HG03432 (cell line): ENCODE measurements around the gene FLNA.
"Not testable (repeated sequence)": the region's sequence is repeated elsewhere in the genome, so short reads cannot be mapped to it uniquely, and the experiment has no call there.

ENCODE experiments used
- ATAC-seq: cut with Tn5 transposase; IDR thresholded peaks from one replicate; pipeline ENCODE4 v1.9.1; 2021; ENCODE audit warnings: mild to moderate bottlenecking, moderate library complexity; ENCODE audit not compliant: unreplicated experiment

FLNA gene

GRCh38 chrX:154399527-154400368 is 25.3 kb upstream of the FLNA start:
- no peak for ATAC-seq

GRCh38 chrX:154398668-154399526 is 24.5 kb upstream of the FLNA start:
- peak; percentile 20 for ATAC-seq

- ATAC-seq, result peak; percentile 84
These were observed 23.6 kb upstream of the FLNA start, which contains the start of gene RPL10 for GRCh38 chrX:154397888-154398667. RPL10 (plus strand) TSS chrX:154398377; CDS start chrX:154398520, 143 bp downstream.

- peak; percentile 60 for ATAC-seq
These were observed 22.8 kb upstream of the FLNA start for GRCh38 chrX:154396973-154397887.

DNA sequence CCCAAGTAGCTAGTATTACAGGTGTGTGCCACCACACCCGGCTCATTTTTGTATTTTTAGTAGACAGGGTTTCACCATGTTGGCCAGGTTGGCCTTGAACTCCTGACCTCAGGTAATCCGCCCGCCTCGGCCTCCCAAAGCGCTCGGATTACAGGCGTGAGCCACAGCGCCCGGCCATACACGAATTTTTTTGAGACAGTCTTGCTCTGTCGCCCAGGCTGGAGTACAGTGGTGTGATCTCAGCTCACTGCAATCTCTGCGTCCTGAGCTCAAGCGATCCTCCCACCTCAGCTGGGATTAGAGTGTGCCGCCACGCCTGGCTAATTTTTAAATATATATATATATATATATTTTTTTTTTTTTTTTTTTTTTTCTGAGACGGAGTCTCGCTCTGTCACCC is 21.9 kb upstream of the FLNA start:
- not testable (repeated sequence) for ATAC-seq

- ATAC-seq, result peak; percentile 75
These were observed 15.6 kb upstream of the FLNA start for GRCh38 chrX:154389812-154390747.

DNA sequence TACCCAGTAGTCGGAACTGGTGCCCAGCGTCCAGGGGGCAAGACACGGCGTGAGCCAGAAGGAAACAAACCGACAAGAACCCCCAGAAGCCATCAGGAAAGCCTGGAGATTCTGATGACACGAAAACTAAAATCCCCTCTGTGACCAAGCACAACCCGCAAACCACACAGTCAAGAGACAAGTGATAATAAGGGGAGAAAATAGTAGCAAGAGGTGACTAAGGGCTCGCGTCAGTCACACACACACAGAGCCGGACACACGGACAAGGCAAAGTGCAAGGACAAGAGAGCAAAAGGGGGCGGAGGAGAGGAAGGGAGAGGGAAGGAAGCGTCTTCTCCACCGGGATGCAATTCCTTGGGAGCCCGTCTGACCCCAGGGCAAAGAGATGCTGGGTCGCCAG is 14.2 kb upstream of the FLNA start:
- not testable (repeated sequence) for ATAC-seq

- not testable (repeated sequence) for ATAC-seq
These were observed 13.7 kb upstream of the FLNA start for GRCh38 chrX:154388094-154388493.

GRCh38 chrX:154384284-154384892 is 10.0 kb upstream of the FLNA start:
- ATAC-seq, result no peak

DNA sequence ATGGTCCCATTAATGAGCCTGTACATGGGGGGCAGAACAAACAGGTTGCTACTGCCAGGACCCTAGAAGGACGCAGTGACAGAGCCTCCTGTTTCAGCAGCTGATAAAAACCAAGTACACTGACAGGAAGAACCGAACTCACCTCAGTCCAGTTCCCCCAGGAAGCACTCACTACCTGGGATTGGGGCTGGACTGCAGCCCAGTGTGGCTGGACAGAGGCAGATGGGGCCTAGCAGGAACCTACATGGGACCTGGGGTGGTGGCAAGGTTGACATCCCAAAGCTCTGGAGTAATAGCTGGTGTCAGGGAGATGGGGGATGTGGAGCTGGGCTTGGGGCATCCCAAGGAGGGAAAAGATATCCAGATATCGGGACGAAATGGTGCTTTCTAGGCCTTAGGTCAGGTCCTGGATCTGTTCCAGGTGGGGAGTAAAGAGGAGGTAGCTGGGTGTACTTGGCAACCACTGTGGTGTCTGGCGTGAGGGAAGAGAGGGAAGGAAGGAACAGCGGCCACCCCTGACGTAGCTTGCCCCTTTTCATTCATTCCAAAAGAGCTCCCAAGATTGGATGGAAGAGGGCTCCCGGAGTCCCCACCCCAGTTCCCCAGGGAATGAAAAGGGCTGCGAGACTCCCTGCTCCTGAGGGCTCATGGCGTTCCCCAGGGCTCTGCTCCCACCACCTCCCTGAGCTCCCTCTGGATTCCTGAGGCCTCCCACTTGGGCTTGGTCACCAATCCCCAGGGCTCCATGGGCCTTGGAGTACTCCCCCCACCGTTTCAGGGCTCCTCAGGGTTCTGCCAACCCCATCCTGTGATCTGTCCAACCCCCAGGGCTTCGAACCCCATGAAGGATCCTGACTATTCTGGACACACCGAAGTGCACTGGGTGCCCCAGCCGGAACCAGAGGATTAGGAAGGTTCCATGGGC is 9.2 kb upstream of the FLNA start:
- ATAC-seq, result no peak

GRCh38 chrX:154382483-154383069 is 8.1 kb upstream of the FLNA start:
- no peak for ATAC-seq

DNA sequence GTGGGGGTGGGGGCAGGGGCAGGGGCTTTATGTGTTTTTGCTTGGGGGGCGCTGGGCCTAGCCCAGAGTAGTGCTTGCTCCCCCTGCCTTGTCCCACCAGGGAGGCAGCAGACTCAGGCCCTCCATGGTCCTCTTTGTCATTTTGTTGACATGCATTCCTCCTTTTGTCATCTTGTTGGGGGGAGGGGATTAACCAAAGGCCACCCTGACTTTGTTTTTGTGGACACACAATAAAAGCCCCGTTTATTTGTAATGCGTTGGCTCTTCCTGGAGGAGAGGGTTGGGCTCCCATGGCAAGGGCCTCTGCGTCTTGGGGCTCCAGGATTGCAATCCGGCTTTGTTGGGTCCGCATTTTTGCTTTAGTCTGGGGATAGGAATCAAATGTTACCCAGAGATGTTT is 6.8 kb upstream of the FLNA start:
- ATAC-seq, result no peak

DNA sequence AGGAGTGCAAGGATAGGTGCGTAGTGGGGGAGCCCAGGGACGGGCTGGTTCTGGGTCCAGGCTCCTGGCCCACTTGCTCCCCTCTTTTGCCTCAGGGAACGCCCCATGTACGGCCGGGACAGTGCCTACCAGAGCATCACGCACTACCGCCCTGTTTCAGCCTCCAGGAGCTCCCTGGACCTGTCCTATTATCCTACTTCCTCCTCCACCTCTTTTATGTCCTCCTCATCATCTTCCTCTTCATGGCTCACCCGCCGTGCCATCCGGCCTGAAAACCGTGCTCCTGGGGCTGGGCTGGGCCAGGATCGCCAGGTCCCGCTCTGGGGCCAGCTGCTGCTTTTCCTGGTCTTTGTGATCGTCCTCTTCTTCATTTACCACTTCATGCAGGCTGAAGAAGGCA is 6.4 kb upstream of the FLNA start:
- ATAC-seq, result no peak

DNA sequence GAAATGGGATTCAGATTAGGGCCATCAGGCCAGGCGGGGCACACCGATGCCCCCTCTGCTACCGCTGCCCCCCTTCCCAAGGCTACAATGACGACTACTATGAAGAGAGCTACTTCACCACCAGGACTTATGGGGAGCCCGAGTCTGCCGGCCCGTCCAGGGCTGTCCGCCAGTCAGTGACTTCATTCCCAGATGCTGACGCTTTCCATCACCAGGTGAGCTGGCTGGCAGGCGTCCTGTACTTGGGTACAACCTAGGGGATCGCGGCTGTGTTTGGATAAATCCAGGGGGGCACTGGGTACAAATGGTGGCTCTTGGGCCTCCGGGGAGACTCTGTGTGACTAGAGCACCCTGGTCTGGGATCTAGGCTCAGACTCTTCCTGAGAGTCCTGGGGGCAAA is 5.7 kb upstream of the FLNA start:
- ATAC-seq, result no peak

DNA sequence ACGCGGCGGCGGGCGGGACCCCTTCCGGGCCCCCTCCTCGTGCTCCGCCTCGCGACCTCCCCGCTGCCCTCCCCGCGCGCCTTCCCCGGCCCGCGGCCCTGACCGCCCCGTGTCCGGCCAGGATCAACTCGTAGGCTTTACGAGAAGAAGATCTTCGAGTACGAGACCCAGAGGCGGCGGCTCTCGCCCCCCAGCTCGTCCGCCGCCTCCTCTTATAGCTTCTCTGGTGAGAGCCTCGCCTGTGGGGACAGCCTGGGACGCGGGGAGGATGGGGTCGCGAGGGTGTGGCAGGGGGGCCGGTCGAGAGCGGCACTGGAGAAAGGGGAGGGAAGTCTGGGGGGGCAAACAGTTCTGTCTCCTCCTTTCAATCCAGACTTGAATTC is 5.1 kb upstream of the FLNA start:
- ATAC-seq, result no peak

GRCh38 chrX:154378799-154379568 is 4.5 kb upstream of the FLNA start, which contains the start of gene EMD:
EMD (plus strand) TSS chrX:154379295; CDS start chrX:154379485, 190 bp downstream.
- ATAC-seq, result peak; percentile 83
